GM18909 (cell line): ENCODE measurements around the gene CATSPER3.

Experiments
- ATAC-seq: cut with Tn5 transposase; IDR thresholded peaks from one replicate; pipeline ENCODE4 v1.9.1; 2021; ENCODE audit warnings: mild to moderate bottlenecking; ENCODE audit not compliant: unreplicated experiment, poor library complexity

Gene CATSPER3

DNA sequence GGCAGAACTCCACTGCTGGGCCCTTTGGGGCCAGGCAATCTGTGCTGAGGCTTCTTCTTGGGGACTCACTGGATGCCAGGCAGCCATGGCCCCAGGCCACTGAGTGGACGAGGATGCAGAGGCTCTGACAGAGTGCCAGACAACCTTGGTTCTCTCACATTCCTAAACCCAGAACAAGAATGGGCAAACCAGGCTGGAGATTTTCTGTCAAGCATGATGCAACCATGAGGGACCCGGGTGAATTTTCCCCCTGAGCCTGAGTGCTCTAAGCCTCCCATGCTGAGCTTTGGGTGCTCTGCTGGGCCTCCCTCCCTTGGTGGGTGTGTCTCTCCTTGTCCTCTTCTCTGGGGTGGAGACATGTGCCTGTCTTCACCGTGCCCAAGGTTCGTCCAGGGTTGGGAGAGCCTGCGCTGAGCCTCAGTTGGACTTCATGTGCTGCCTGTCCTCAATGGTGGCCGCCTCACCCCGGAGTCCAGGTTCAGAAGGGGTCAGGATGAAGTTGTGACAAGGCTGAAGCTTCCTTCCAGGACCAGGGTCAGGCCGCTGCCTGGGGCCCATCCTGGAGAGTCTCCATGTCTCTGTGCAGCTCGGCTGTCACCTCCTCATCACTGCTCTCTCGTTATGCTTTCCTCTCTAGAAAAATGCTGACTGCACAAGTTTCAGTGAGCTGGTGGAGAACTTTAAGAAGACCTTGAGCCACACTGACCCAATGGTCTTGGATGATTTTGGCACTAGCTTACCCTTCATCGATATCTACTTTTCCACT, 42.2 kb downstream of the CATSPER3 start:
- ATAC-seq, result no peak

DNA sequence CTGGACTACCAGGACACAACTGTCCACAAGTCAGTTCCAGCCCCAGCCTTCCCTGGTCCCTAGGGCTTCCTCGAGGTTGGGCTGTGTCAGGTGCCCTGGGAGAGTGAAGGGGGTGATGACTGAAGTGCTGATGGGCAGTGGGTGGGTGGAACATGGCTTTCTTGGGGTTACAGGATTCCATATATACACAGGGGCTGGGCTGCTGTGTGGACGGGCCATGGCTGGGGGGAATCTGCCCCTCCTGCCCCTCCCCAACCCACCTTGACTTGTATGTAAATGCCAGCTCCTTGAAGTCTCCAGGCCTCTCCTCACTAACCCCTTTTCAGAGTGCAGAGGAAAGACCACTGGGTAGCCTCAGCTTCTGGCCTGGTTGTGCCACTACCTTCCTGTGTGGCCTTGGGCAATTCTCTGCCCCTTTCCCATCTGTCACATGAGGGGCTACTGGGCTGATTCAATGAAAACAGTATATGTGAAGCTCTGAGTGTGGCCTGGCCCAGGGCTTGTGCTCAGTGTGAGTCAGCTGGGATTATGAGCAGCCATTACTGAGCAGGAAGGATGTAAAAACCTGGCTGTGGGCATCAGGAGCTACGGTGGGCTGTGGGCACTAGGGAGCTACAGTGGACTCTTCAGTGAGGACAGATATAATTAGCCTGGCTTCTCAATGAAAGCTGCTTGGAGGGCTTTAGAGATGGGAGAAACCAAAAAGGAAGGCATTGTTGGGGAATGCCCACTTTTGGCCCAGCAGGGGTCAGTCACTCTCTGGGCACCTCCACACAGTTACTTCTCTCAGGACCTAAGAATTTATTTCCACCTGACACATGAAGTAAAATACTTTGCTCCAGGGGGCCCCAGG, 43.0 kb downstream of the CATSPER3 start:
- no peak for ATAC-seq

DNA sequence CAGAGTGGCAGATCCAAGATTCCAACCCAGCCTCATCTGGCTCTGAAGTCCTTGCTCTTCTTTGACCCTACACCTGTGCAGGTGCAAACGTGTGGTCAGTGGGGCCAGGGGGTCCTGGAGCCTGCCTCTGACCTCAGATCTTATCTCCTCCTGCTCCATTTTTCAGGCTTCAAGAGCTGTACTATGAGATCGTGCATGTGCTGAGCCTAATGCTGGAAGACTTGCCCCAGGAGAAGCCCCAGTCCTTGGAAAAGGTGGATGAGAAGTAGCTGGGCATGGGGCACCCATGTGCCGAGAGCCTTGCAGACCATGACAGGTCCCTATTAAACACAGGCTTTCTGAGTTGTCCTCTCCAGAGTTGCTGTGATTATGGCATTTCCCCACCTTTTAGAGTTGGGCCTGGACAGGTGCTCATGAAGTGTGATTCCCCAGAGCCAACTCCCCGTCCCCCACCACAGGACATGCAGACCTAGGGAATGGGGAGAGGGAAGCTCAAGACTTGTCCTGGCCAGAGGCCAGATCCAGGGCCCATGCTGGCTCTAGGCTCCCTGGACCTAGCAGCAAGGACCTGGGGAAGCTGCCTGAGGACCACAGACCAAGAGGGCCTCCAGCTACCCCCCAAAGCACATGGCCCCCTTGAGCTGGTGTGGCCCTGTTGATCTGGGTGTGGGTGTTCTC, 43.8 kb downstream of the CATSPER3 start:
- no peak for ATAC-seq

DNA sequence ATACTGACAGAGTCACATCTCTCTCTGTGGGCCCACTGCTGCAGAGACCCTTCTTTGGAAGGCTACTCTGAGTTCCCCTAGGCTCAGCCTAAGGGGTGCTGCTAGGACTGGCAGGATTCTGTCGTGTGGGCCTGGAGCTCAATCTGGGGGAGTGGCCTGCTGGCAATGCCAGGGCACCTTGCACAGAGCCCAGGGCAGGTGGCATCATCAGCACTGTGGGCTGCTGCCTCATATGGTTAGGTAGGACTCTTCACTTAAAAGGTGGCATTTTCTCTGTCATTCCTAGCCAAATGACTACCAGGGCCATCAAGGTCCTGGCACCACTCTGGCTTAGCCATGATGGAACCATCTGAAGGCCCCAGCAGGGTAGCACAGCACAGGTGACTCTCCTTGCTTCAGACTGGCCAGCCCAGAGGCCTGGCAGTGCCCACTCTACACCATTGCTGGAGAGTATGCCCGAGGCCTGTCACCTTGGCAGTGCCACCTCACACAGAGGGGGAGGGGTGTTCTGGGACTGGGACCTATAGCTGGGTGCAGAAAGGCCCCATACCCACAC, 44.4 kb downstream of the CATSPER3 start:
- ATAC-seq, result no peak

DNA sequence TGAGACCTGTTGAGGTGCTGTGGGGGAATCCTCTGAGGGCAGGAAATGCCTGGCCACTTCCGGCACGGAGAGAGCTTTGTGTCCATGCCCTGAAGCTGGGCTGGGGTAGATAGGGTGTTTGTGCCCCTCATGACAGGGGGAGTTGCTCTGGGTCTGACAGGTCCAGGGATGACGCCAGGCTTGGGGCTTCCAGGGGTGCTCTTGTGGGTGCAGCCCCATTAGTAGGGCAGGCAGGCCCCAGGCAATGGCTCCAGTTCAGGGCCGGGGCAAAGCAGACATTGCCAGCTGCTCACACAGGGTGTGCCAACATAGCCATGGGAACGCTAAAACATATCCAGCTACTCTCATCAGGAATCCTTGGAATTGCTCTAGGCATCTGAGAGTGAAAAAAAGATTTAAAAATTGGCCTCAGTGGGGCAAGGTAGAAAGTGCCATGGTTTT, 45.3 kb downstream of the CATSPER3 start:
- ATAC-seq, result no peak

DNA sequence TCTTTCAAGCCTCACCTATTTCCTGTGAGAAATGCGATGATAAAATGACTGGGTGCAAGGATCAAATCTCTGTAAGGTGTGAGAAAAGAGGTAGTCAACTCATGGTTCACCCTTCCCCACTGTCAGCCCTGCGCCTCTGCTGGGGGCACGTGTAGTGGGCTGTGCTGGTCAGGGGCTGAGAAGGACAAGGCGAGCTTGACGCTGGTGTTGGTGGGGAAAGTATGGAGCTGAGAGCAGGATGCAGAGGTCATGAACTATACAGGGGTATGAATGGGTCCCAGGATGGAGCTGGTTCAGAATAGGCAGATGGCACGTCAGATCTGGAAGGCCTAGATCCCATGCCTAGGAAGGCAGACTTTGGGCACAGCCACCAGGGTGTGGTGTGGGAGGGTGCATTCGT, 45.7 kb downstream of the CATSPER3 start:
- ATAC-seq, result no peak

DNA sequence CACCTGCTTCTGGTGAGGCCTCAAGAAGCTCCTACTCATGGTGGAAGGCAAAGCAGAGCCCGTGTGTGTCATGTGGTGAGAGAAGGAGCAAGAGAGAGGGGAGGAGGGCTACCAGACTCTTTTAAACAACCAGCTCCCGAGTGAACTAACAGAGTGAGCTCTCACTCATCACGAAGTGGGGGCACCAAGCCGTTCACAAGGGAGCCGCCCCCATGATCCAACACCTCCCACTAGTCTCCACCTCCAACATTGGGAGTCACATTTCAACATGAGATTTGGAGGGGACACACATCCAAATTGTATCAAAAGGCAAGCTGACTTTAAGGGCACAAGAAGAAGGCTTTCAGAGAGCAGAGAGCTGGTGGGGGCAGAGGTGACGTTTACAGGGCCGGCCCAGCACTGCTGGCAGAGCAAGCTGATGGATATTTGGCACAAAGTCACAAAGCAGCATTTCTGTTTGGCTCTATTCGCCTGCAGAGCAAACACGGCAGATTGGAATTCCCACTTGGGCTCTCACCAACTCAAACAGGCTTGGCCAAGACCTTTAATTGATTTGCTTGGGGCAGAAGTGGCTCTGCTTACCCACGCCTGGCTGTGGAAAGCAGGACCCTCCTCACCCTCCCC, 46.4 kb downstream of the CATSPER3 start:
- no peak for ATAC-seq

DNA sequence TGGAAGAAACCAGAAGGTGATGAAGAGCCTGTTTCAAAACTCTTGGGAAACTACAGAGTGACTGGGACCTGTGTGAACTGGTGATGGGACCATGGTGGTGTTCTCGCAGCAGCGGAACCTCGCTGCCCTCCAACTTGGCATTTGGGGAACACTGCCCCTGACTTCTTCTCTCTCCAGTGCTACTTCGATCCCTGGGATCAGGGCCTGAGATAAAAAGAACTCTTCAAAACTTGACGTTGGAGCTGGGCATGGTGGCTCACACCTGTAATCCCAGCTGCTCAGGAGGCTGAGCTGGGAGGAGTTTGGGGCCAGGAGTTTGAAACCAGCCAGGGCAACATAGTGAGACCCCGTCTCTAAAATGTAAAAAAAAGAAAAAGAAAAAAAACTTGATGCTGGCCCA, 48.2 kb downstream of the CATSPER3 start:
- no peak for ATAC-seq

DNA sequence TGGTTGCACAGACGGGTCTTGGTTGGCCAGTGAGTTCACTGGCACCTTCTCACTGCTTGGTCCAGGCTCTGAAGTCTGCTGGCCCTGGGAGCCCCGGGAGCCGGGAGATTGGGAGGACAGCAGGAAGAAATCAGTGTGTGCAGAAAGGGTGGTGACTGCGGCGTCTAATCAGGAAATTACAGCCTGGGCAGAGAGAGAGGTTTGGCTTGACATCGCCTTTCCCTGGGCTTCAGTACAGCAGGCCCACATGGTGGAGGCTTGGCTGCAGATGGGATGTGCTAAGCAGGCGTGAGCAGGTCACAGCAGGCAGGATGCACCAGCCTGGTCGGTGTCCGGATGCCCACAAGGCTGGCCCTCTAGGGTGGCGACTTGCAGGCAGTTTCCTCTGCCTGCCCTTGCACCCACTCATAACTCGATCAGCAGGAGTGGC, 49.2 kb downstream of the CATSPER3 start:
- ATAC-seq, result no peak

DNA sequence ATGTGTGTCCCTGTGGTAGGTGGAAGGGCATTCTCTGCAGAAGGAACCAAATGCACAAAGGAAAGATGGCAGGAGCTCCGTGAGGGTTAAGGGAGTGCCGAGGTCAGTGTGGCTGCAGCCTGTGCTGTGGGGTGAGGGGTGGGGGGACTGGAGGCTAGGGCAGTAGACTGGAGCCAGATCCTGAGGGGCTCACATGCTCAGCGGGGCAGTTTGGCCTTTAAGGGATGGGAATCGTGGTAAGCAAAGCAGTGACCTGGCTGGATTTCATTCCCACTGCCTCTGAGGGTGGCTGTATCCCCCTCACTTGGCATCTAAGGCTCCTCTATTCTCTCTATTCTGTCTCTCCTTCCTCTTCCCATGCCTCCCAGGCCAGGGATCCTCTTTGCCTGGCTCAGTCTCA, 50.8 kb downstream of the CATSPER3 start:
- ATAC-seq, result no peak

DNA sequence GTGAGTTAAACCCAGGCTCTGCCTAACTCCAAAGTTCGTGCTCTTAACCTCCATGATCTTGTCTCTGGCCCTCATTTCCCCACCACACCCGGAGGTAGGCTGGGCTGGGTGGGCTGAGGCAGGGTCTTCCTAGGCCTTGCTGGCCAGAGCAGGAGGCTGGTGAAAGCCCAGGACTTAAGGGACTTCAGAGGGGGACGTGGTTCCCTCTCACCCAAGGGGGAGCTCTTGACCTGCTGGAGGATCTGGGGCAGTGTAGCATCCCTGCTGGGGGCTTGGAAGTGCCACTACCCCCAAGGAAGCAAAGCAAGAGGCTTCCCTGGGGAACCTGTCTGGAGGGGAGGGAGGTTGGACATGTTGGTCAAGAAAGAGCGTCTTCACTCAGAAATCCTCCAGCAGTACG, 51.6 kb downstream of the CATSPER3 start:
- ATAC-seq, result no peak

DNA sequence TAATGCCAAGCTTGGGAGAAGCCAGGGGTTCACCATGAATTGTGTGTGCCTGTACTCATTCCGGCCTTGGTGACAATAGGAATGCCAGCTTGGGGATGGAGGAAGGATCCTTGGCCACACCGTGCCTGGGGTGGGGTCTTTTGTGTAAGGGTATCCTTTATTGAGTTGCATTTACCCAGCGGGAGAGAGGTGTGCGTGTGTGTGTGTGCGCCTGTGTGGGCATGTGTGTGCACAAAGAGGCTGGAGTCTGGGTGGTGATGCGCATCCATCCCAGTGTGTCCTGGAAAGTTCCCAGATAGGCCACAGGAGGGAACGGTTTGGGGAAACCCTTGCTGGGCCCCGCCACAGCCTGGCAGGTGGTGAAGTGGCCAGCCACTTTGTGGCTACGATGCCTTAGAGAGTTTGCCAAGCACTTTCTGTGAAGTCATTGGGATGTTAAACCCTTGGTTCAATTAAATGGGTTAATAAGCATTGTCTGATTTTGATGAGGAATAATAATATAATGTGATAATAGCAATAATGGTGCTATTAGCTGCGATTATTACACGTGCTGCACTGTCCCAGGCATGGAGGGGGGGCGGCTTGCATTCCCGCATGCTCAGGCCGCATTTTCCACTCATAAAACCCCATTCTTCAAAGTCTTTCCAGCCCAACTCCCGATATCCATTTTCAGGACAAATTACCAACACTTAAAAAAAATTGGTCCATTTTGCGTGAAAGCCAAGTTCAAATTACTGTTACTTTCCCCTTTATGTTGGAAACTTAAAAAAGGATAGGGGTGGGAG, 52.6 kb downstream of the CATSPER3 start:
- no peak for ATAC-seq

DNA sequence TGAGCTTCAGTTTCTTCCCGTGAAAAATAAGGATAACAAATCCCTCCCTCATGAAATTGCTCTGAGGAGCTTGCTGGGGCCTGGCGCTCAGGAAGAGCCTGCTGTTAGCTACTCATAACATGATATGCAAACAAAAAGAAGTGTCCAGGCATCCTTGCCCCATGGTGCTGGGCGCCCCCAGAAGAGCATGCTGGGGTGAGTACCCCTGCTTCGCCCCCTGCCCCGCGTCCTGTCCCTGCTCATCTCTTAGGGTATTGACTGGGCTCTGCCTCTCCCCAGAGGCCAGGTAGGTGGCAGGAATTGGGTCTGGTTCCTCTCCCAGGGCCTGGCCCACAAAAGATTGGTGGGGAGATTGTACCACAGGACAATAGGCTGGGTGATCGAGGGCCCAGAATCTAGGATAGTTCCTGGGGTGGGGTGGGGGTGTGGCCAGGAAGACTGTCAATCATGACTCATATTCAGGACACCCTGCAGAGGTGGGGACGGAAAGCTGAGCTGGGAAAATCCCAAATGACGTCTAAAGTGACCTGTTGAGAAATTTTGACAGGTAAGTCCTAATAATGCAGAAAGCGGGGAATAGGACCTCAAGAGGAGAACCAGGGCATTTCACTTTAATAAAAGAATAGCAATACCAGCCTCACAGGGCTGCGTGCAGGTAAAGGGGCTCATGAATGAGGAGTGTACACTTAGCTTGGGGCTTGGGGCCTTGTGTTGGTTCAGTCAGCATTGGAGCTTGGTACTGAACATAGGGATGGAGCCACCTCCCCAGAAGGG, 57.4 kb downstream of the CATSPER3 start:
- ATAC-seq, result no peak

DNA sequence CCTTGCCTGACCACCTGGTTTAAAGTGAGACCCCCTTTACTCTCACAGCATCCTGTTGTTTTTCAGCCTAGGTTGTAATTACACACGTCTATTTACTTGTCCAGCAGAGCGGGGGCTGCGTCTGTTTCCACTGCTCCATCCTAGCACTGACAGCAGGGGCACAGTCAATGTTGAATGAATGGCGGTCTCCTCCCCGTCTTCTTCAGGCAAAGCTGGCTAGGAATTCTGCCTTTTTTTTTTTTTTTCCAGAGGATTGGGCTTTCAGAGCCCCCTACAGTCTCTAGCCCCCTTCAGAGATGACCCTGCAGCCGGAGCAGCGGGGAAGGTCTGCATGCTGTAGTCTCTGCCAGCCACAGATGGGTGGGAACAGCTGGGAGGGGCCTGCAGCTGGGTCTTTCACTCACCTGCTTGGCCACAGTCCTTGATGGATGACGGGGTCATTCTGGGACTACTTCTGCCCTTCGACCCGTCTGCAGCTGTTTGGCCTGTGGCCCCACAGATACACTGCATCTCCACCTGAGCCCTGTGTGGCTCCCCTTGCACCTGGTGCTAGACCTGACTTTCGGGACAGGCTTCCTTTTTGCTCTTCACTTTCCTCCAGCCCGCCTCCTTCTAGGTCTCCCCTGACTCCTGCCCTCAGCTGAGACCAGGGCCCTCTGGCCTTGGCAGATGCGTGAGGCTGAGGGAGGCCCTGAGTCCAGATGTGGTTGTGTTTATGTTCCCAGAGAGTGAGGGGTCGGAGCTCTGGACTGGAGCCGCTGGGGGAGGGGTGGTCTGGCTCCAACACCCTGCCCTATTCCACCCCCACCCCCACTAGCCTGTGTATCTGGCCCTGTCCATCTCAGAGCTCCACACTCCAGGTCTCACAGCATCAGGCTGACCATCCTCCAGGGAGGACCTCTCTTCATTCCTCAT, 58.3 kb downstream of the CATSPER3 start:
- no peak for ATAC-seq

DNA sequence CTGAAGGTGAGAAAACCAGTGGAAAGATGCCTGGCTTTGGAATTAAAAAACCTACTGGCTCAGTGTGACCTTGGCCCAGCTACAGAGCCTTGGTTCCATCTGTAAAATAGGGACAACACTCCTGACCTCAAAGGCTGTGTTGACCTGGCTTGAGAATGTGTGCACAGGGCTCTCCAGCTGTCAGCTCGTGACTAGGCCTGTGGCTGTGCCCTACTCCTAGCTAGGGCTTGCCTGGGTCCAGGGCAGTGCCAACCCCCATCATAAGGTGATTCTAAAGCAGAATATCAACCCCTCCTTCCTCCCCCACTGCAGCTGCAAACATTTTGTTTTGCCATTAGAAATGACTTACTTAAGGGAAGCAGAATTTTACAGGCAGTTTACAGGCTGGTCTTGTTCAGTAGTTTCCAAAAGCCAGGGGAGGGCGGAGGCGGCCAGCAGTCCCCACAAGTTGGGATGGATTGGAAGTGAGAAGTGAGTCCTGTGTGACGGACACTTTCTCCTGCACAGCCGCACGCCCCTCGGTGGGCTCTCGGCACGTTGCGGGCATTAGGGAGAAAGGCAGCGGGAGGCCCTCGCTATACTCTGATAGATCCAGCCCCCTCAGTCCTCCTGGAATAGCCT, 59.0 kb downstream of the CATSPER3 start:
- ATAC-seq, result no peak

DNA sequence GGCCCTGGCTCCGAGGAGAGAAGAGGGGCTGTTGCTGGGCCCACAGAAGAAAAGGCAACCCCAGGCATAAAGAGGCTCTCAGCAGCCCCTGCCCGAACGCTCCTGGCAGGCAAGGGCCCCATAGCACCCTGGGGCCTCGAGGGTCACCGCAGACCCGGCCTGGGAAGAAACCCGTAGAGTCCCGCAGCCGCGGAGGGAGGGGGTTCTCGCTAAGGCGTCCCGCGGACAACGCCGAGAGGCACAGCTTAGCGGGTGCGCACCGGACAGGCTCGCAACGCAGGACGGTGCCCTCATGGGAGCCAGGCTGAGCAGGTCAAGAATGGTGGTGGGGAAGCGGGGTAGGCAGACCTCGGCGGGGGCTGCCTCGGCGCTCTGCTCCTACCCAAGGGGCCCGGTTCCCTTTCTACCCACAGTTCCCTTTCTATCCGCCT, 59.6 kb downstream of the CATSPER3 start:
- ATAC-seq, result no peak
